ENCODE data around the gene LSM7.

- TF ChIP-seq, protein P1, sequence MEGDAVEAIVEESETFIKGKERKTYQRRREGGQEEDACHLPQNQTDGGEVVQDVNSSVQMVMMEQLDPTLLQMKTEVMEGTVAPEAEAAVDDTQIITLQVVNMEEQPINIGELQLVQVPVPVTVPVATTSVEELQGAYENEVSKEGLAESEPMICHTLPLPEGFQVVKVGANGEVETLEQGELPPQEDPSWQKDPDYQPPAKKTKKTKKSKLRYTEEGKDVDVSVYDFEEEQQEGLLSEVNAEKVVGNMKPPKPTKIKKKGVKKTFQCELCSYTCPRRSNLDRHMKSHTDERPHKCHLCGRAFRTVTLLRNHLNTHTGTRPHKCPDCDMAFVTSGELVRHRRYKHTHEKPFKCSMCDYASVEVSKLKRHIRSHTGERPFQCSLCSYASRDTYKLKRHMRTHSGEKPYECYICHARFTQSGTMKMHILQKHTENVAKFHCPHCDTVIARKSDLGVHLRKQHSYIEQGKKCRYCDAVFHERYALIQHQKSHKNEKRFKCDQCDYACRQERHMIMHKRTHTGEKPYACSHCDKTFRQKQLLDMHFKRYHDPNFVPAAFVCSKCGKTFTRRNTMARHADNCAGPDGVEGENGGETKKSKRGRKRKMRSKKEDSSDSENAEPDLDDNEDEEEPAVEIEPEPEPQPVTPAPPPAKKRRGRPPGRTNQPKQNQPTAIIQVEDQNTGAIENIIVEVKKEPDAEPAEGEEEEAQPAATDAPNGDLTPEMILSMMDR (CRISPR knock-in tag; IDR thresholded peaks at IDR 0.05) = no peak
- TF ChIP-seq, protein P2, sequence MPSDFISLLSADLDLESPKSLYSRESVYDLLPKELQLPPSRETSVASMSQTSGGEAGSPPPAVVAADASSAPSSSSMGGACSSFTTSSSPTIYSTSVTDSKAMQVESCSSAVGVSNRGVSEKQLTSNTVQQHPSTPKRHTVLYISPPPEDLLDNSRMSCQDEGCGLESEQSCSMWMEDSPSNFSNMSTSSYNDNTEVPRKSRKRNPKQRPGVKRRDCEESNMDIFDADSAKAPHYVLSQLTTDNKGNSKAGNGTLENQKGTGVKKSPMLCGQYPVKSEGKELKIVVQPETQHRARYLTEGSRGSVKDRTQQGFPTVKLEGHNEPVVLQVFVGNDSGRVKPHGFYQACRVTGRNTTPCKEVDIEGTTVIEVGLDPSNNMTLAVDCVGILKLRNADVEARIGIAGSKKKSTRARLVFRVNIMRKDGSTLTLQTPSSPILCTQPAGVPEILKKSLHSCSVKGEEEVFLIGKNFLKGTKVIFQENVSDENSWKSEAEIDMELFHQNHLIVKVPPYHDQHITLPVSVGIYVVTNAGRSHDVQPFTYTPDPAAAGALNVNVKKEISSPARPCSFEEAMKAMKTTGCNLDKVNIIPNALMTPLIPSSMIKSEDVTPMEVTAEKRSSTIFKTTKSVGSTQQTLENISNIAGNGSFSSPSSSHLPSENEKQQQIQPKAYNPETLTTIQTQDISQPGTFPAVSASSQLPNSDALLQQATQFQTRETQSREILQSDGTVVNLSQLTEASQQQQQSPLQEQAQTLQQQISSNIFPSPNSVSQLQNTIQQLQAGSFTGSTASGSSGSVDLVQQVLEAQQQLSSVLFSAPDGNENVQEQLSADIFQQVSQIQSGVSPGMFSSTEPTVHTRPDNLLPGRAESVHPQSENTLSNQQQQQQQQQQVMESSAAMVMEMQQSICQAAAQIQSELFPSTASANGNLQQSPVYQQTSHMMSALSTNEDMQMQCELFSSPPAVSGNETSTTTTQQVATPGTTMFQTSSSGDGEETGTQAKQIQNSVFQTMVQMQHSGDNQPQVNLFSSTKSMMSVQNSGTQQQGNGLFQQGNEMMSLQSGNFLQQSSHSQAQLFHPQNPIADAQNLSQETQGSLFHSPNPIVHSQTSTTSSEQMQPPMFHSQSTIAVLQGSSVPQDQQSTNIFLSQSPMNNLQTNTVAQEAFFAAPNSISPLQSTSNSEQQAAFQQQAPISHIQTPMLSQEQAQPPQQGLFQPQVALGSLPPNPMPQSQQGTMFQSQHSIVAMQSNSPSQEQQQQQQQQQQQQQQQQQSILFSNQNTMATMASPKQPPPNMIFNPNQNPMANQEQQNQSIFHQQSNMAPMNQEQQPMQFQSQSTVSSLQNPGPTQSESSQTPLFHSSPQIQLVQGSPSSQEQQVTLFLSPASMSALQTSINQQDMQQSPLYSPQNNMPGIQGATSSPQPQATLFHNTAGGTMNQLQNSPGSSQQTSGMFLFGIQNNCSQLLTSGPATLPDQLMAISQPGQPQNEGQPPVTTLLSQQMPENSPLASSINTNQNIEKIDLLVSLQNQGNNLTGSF (CRISPR knock-in tag; IDR thresholded peaks at IDR 0.05) = no peak
- TF ChIP-seq PHF8 (CRISPR knock-in tag; IDR thresholded peaks at IDR 0.05) (no peak), GABPA (IDR thresholded peaks at IDR 0.05; ENCODE audit: low read depth, low read length) (no peak), GABPA (CRISPR knock-in tag; IDR thresholded peaks at IDR 0.05; ENCODE audit: low read depth) (no peak), DPF2 (CRISPR knock-in tag; IDR thresholded peaks at IDR 0.05; ENCODE audit: borderline replicate concordance, low read depth) (no peak), HINFP (CRISPR knock-in tag; IDR thresholded peaks at IDR 0.05; ENCODE audit: low read depth) (no peak), TBP (CRISPR knock-in tag; IDR thresholded peaks at IDR 0.05) (no peak), ATM (IDR thresholded peaks at IDR 0.05; ENCODE audit: borderline replicate concordance) (no peak), ZNF274 (CRISPR knock-in tag; IDR thresholded peaks at IDR 0.05) (no peak), FOSL2 (CRISPR knock-in tag; IDR thresholded peaks at IDR 0.05) (no peak), DNMT3B (CRISPR knock-in tag; conservative IDR thresholded peaks at IDR 0.05) (no peak), NBN (conservative IDR thresholded peaks at IDR 0.05) (no peak)
- TF ChIP-seq, protein P3, sequence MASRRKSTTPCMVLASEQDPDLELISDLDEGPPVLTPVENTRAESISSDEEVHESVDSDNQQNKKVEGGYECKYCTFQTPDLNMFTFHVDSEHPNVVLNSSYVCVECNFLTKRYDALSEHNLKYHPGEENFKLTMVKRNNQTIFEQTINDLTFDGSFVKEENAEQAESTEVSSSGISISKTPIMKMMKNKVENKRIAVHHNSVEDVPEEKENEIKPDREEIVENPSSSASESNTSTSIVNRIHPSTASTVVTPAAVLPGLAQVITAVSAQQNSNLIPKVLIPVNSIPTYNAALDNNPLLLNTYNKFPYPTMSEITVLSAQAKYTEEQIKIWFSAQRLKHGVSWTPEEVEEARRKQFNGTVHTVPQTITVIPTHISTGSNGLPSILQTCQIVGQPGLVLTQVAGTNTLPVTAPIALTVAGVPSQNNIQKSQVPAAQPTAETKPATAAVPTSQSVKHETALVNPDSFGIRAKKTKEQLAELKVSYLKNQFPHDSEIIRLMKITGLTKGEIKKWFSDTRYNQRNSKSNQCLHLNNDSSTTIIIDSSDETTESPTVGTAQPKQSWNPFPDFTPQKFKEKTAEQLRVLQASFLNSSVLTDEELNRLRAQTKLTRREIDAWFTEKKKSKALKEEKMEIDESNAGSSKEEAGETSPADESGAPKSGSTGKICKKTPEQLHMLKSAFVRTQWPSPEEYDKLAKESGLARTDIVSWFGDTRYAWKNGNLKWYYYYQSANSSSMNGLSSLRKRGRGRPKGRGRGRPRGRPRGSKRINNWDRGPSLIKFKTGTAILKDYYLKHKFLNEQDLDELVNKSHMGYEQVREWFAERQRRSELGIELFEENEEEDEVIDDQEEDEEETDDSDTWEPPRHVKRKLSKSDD (CRISPR knock-in tag; IDR thresholded peaks at IDR 0.05; ENCODE audit: low read depth) = no peak
- TF ChIP-seq, protein P4, sequence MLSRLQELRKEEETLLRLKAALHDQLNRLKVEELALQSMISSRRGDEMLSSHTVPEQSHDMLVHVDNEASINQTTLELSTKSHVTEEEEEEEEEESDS (CRISPR knock-in tag; IDR thresholded peaks at IDR 0.05; ENCODE audit: borderline replicate concordance) = no peak
These were observed 2.9 kb downstream of the LSM7 start for GRCh38 chr19:2325281-2326046.

Measured in HepG2 (cell line).